ENCODE results near the gene CCDC197. TPM values are rescaled to one million over a fixed set of nuclear protein-coding genes. Genes with fewer than 3 reads are reported as not detected.

CCDC197 gene
- total and polyA plus RNA-seq, 4 donors, result 0.60 TPM; not detected in 3

DNA sequence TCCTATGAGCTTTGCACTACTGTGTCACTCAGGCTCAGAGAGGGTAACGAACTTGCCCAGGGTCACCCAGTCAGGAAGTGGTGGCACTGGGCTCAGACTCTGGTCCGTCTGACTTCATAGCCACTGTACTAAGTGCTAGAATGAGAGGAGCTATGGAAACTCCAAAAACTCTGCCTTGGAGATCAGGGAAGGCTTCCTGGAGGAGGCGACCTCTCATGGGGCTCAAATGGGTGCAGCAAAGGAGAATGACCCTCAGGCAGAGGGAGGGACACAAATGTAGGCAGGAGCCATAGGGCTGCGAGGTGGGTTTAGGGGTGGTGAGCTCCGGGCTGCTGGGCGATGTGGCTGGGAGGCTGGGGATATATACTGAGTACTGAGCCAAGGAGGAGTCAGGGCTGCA, 3.2 kb downstream of the CCDC197 start:
- intact Hi-C loops (cut with DNase I), result no loop called here
- Histone ChIP-seq H3K36me3 (ENCODE audit: control insufficient read depth in 1 of 2, insufficient read depth in 2 of 2, low read length in 1 of 2) (no peaks in the 10 kb centered on the region), H3K9me3 (ENCODE audit: control insufficient read depth, low read length) (no peaks in the 10 kb centered on the region), H3K4me1 (ENCODE audit: control insufficient read depth in 1 of 2, insufficient read depth in 2 of 2, low read length in 2 of 2) (no peaks in the 10 kb centered on the region), H3K27me3 (ENCODE audit: control insufficient read depth in 1 of 2, insufficient read depth in 2 of 2, low read length in 1 of 2) (no peaks in the 10 kb centered on the region), H3K4me3 (ENCODE audit: low read length in 2 of 2) (no peak overlapping the region), H3K27ac (ENCODE audit: low read depth in 1 of 2, low read length in 2 of 2) (no peak overlapping the region)
- ATAC-seq (ENCODE audit: low FRiP score) (no peak), DNase-seq (no peak)
- 87 to 91% methylated on average over 6 of the region's 6 CpGs for WGBS, 2 donors

DNA sequence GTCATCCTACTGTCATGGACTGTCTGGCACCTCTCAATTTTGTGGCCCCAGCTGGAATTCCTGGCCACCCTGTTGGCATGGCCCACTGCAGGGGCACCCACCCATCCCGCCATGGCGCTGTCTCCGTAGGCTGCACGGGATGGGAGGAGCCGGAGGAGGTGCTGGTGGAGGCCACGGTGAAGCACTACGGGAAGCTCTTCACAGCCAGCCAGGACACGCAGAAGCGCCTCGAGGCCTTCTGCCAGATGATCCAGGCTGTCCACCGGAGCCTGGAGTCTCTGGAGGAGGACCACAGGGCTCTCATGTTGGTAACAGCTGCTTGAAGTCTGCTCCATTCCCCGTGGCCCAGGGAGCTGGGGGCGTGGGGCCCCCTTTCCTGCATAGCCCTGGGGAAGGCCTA, 3.9 kb downstream of the CCDC197 start:
- intact Hi-C loops (cut with DNase I), result no loop called here
- Histone ChIP-seq H3K27ac (ENCODE audit: low read depth in 1 of 2, low read length in 2 of 2) (no peak overlapping the region), H3K4me3 (ENCODE audit: low read length in 2 of 2) (no peak overlapping the region), H3K36me3 (ENCODE audit: control insufficient read depth in 1 of 2, insufficient read depth in 2 of 2, low read length in 1 of 2) (no peaks in the 10 kb centered on the region), H3K27me3 (ENCODE audit: control insufficient read depth in 1 of 2, insufficient read depth in 2 of 2, low read length in 1 of 2) (no peaks in the 10 kb centered on the region), H3K4me1 (ENCODE audit: control insufficient read depth in 1 of 2, insufficient read depth in 2 of 2, low read length in 2 of 2) (no peaks in the 10 kb centered on the region), H3K9me3 (ENCODE audit: control insufficient read depth, low read length) (no peaks in the 10 kb centered on the region)
- DNase-seq, result no peak
- ATAC-seq (ENCODE audit: low FRiP score), result no peak
- 84 to 87% methylated on average over 13 of the region's 13 CpGs for WGBS, 2 donors

- no peak overlapping the region for H3K4me3 ChIP-seq (ENCODE audit: low read length in 2 of 2)
- no peaks in the 10 kb centered on the region for H3K9me3 ChIP-seq (ENCODE audit: control insufficient read depth, low read length)
- DNase-seq, result peak; percentile 65 to 83
- intact Hi-C loops (cut with DNase I), result loop anchor here (1.0 kb wide), 1 partner anchor 62 kb away; no protein-coding TSS in a partner anchor
- no peaks in the 10 kb centered on the region for H3K27me3 ChIP-seq (ENCODE audit: control insufficient read depth in 1 of 2, insufficient read depth in 2 of 2, low read length in 1 of 2)
- WGBS, 2 donors, result 44 to 47% methylated on average over 26 of the region's 26 CpGs
- H3K27ac ChIP-seq (ENCODE audit: low read depth in 1 of 2, low read length in 2 of 2), result no peak overlapping the region
- no peaks in the 10 kb centered on the region for H3K36me3 ChIP-seq (ENCODE audit: control insufficient read depth in 1 of 2, insufficient read depth in 2 of 2, low read length in 1 of 2)
- no peaks in the 10 kb centered on the region for H3K4me1 ChIP-seq (ENCODE audit: control insufficient read depth in 1 of 2, insufficient read depth in 2 of 2, low read length in 2 of 2)
- peak; percentile 79 for ATAC-seq (ENCODE audit: low FRiP score)
Observed at GRCh38 chr14:94001501-94002396, 4.6 kb downstream of the CCDC197 start.

DNA sequence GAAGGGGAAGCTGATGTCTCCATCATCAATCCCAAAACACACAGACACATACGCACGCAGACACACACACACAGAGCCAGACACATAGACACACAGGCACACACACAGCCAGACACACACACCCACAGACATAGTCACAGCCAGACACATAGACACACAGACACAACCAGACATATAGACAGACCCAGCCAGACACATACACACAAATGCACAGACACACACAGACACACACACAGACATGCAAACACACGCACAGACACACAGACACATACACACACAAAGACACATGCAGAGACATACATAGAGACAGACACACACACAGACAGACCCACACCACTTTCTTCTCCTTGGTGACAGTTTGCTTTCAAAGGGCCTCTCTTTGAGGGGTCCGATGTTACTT, 6.3 kb downstream of the CCDC197 start:
- intact Hi-C loops (cut with DNase I), result no loop called here
- WGBS, 2 donors, result 78 to 91% methylated on average over 4 of the region's 4 CpGs
- H3K36me3 ChIP-seq (ENCODE audit: control insufficient read depth in 1 of 2, insufficient read depth in 2 of 2, low read length in 1 of 2), result no peaks in the 10 kb centered on the region
- H3K9me3 ChIP-seq (ENCODE audit: control insufficient read depth, low read length), result no peaks in the 10 kb centered on the region
- no peaks in the 10 kb centered on the region for H3K27me3 ChIP-seq (ENCODE audit: control insufficient read depth in 1 of 2, insufficient read depth in 2 of 2, low read length in 1 of 2)
- no peak overlapping the region for H3K27ac ChIP-seq (ENCODE audit: low read depth in 1 of 2, low read length in 2 of 2)
- H3K4me1 ChIP-seq (ENCODE audit: control insufficient read depth in 1 of 2, insufficient read depth in 2 of 2, low read length in 2 of 2), result no peaks in the 10 kb centered on the region
- ATAC-seq (ENCODE audit: low FRiP score), result no peak
- DNase-seq, result no peak
- H3K4me3 ChIP-seq (ENCODE audit: low read length in 2 of 2), result no peak overlapping the region

GRCh38 chr14:94004015-94004414, 6.9 kb downstream of the CCDC197 start:
- Histone ChIP-seq H3K4me1 (ENCODE audit: control insufficient read depth in 1 of 2, insufficient read depth in 2 of 2, low read length in 2 of 2) (no peaks in the 10 kb centered on the region), H3K4me3 (ENCODE audit: low read length in 2 of 2) (no peak overlapping the region), H3K9me3 (ENCODE audit: control insufficient read depth, low read length) (no peaks in the 10 kb centered on the region), H3K36me3 (ENCODE audit: control insufficient read depth in 1 of 2, insufficient read depth in 2 of 2, low read length in 1 of 2) (no peaks in the 10 kb centered on the region), H3K27me3 (ENCODE audit: control insufficient read depth in 1 of 2, insufficient read depth in 2 of 2, low read length in 1 of 2) (no peaks in the 10 kb centered on the region), H3K27ac (ENCODE audit: low read depth in 1 of 2, low read length in 2 of 2) (no peak overlapping the region)
- ATAC-seq (ENCODE audit: low FRiP score) (no peak), DNase-seq (no peak)
- intact Hi-C loops (cut with DNase I), result no loop called here
- WGBS, 2 donors, result 76 to 79% methylated on average over 8 of the region's 8 CpGs

- no peak overlapping the region for H3K4me3 ChIP-seq (ENCODE audit: low read length in 2 of 2)
- no peaks in the 10 kb centered on the region for H3K4me1 ChIP-seq (ENCODE audit: control insufficient read depth in 1 of 2, insufficient read depth in 2 of 2, low read length in 2 of 2)
- no peaks in the 10 kb centered on the region for H3K9me3 ChIP-seq (ENCODE audit: control insufficient read depth, low read length)
- intact Hi-C loops (cut with DNase I), result no loop called here
- H3K27me3 ChIP-seq (ENCODE audit: control insufficient read depth in 1 of 2, insufficient read depth in 2 of 2, low read length in 1 of 2), result no peaks in the 10 kb centered on the region
- no peaks in the 10 kb centered on the region for H3K36me3 ChIP-seq (ENCODE audit: control insufficient read depth in 1 of 2, insufficient read depth in 2 of 2, low read length in 1 of 2)
- DNase-seq (no peak), ATAC-seq (ENCODE audit: low FRiP score) (no peak)
- WGBS, 2 donors, result 46 to 49% methylated on average over 14 of the region's 14 CpGs
- H3K27ac ChIP-seq (ENCODE audit: low read depth in 1 of 2, low read length in 2 of 2), result no peak overlapping the region
Observed at GRCh38 chr14:94005324-94006073, 8.4 kb downstream of the CCDC197 start.

GRCh38 chr14:94008234-94008633, 11.1 kb downstream of the CCDC197 start:
- intact Hi-C loops (cut with DNase I), result no loop called here
- Histone ChIP-seq H3K27ac (ENCODE audit: low read depth in 1 of 2, low read length in 2 of 2) (no peak overlapping the region), H3K36me3 (ENCODE audit: control insufficient read depth in 1 of 2, insufficient read depth in 2 of 2, low read length in 1 of 2) (no peaks in the 10 kb centered on the region), H3K4me1 (ENCODE audit: control insufficient read depth in 1 of 2, insufficient read depth in 2 of 2, low read length in 2 of 2) (no peaks in the 10 kb centered on the region), H3K9me3 (ENCODE audit: control insufficient read depth, low read length) (no peaks in the 10 kb centered on the region), H3K27me3 (ENCODE audit: control insufficient read depth in 1 of 2, insufficient read depth in 2 of 2, low read length in 1 of 2) (no peaks in the 10 kb centered on the region), H3K4me3 (ENCODE audit: low read length in 2 of 2) (no peak overlapping the region)
- ATAC-seq (ENCODE audit: low FRiP score) (no peak), DNase-seq (no peak)
- WGBS, 2 donors, result 81 to 88% methylated on average over 3 of the region's 3 CpGs

DNA sequence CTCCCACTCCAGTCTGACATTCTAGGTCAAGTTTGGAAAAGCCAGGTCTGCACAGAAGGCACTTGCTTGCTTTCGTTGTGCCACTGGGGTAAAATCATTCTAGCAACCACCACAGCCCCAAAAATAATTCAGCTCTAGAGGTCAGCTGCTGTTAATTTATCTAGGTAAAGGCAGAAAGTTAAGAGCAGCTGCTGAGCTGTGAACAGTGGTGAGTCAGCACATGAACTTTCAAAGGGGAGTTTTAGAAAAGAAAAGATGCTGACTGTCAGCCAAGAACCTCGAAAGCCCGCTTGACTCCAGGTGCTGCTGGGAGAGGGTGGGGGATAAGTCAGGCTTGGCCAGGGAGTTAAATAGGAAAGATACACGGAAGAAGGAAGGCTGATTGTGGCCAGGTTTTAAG, 12.7 kb downstream of the CCDC197 start:
- no peak overlapping the region for H3K4me3 ChIP-seq (ENCODE audit: low read length in 2 of 2)
- ATAC-seq (ENCODE audit: low FRiP score) (no peak), DNase-seq (no peak)
- intact Hi-C loops (cut with DNase I), result no loop called here
- no peaks in the 10 kb centered on the region for H3K36me3 ChIP-seq (ENCODE audit: control insufficient read depth in 1 of 2, insufficient read depth in 2 of 2, low read length in 1 of 2)
- 17 to 42% methylated on average over 4 of the region's 4 CpGs for WGBS, 2 donors
- no peaks in the 10 kb centered on the region for H3K4me1 ChIP-seq (ENCODE audit: control insufficient read depth in 1 of 2, insufficient read depth in 2 of 2, low read length in 2 of 2)
- H3K27me3 ChIP-seq (ENCODE audit: control insufficient read depth in 1 of 2, insufficient read depth in 2 of 2, low read length in 1 of 2), result no peaks in the 10 kb centered on the region
- H3K9me3 ChIP-seq (ENCODE audit: control insufficient read depth, low read length), result no peaks in the 10 kb centered on the region
- no peak overlapping the region for H3K27ac ChIP-seq (ENCODE audit: low read depth in 1 of 2, low read length in 2 of 2)

- Histone ChIP-seq H3K9me3 (ENCODE audit: control insufficient read depth, low read length) (no peaks in the 10 kb centered on the region), H3K36me3 (ENCODE audit: control insufficient read depth in 1 of 2, insufficient read depth in 2 of 2, low read length in 1 of 2) (no peaks in the 10 kb centered on the region), H3K4me1 (ENCODE audit: control insufficient read depth in 1 of 2, insufficient read depth in 2 of 2, low read length in 2 of 2) (no peaks in the 10 kb centered on the region), H3K27me3 (ENCODE audit: control insufficient read depth in 1 of 2, insufficient read depth in 2 of 2, low read length in 1 of 2) (no peaks in the 10 kb centered on the region), H3K27ac (ENCODE audit: low read depth in 1 of 2, low read length in 2 of 2) (no peak overlapping the region), H3K4me3 (ENCODE audit: low read length in 2 of 2) (no peak overlapping the region)
- intact Hi-C loops (cut with DNase I), result no loop called here
- WGBS, 2 donors, result 84 to 96% methylated on average over 6 of the region's 6 CpGs
- ATAC-seq (ENCODE audit: low FRiP score) (no peak), DNase-seq (no peak)
Observed at GRCh38 chr14:94010625-94011024, 13.5 kb downstream of the CCDC197 start.

Data from aorta (tissue), 5 donors.